ENCODE measurements around the gene DNASE2.
"Not testable (repeated sequence)": the region's sequence is repeated elsewhere in the genome, so short reads cannot be mapped to it uniquely, and the experiment has no call there.

The DNASE2 gene

DNA sequence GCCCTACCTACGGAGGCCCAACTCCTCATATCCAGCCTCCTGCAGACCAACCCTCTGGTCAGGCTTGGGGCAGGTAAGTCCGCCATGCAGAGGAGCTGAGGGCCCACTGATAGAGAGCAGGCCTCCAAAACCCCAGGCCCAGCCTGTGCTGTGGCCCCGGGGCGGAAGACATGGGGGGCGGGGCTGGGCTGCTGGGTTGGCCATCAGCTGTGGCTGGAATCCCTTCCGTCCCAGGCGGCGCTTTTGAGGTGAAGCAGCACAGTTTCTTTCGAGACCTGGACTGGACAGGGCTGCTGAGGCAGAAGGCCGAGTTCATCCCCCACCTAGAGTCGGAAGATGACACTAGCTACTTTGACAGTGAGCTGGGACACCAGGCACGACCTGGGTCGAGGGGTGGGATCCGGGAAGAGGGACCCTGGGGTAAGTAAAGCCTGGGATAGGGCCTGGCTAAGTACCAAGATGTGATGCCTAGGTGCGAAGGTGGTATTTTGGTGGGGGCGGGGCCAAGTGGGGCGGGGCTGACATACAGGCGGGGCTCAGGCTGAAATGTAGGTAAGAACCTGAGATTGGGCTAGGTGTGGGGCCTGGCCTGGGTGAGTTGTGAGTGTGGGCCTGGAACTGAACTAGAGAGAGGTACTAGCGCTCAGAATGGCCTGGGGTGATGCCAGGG is 15.4 kb downstream of the DNASE2 start:
- Mint-ChIP-seq H3K36me3 (ENCODE audit: insufficient read depth) (no peaks in the 10 kb centered on the region), H3K27ac (ENCODE audit: low read depth) (no peak overlapping the region), H3K27me3 (peaks cover 20% of the 10 kb centered on the region), H3K9me3 (no peaks in the 10 kb centered on the region), H3K4me3 (peak overlapping the region; percentile 62), H3K4me1 (peaks cover 10% of the 10 kb centered on the region)
- DNase-seq (ENCODE audit: low spot score in 2 of 2) (no peak), ATAC-seq (replicated peaks; ENCODE audit: extremely low read depth, poor library complexity, severe bottlenecking) (no peak)

GRCh38 chr19:12864721-12865715 is 16.2 kb downstream of the DNASE2 start:
- no peak overlapping the region for H3K27ac Mint-ChIP-seq (ENCODE audit: low read depth)
- no peak overlapping the region for H3K4me3 Mint-ChIP-seq
- no peak for DNase-seq (ENCODE audit: low spot score in 2 of 2)
- H3K9me3 Mint-ChIP-seq, result no peaks in the 10 kb centered on the region
- H3K4me1 Mint-ChIP-seq, result peaks cover 10% of the 10 kb centered on the region
- ATAC-seq (replicated peaks; ENCODE audit: extremely low read depth, poor library complexity, severe bottlenecking), result no peak
- peaks cover 20% of the 10 kb centered on the region for H3K27me3 Mint-ChIP-seq
- H3K36me3 Mint-ChIP-seq (ENCODE audit: insufficient read depth), result no peaks in the 10 kb centered on the region

GRCh38 chr19:12864143-12864542 is 17.1 kb downstream of the DNASE2 start:
- H3K4me3 Mint-ChIP-seq, result no peak overlapping the region

DNA sequence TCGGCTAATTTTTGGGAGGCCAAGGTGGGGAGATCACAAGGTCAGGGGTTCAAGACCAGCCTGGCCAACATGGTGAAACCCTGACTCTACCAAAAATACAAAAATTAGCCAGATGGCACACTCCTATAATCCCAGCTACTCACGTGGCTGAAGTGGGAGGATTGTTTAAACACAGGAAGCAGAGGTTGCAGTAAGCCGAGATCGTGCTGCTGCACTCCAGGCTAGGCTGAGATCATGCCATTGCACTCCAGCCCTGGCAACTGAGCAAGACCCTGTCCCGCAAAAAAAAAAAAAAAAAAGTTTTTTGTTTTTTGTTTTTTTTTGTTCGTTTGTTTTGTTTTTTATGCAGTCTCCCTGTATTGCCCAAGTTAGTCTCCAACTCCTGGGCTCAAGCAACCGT is 21.7 kb downstream of the DNASE2 start:
- no peak for ATAC-seq (replicated peaks; ENCODE audit: extremely low read depth, poor library complexity, severe bottlenecking)
- no peaks in the 10 kb centered on the region for H3K9me3 Mint-ChIP-seq
- H3K27me3 Mint-ChIP-seq, result no peaks in the 10 kb centered on the region
- H3K27ac Mint-ChIP-seq (ENCODE audit: low read depth), result no peak overlapping the region
- no peaks in the 10 kb centered on the region for H3K4me1 Mint-ChIP-seq
- H3K36me3 Mint-ChIP-seq (ENCODE audit: insufficient read depth), result no peaks in the 10 kb centered on the region
- no peak for DNase-seq (ENCODE audit: low spot score in 2 of 2)
- H3K4me3 Mint-ChIP-seq, result no peak overlapping the region

More at GRCh38 chr19:12864143-12864542, 17.1 kb downstream of the DNASE2 start:
- Mint-ChIP-seq H3K27me3 (peaks cover 20% of the 10 kb centered on the region), H3K27ac (ENCODE audit: low read depth) (no peak overlapping the region), H3K9me3 (no peaks in the 10 kb centered on the region), H3K4me1 (peaks cover 10% of the 10 kb centered on the region), H3K36me3 (ENCODE audit: insufficient read depth) (no peaks in the 10 kb centered on the region)
- DNase-seq (ENCODE audit: low spot score in 2 of 2) (no peak), ATAC-seq (replicated peaks; ENCODE audit: extremely low read depth, poor library complexity, severe bottlenecking) (no peak)

GRCh38 chr19:12858041-12858928 is 23.0 kb downstream of the DNASE2 start:
- Mint-ChIP-seq H3K36me3 (ENCODE audit: insufficient read depth) (no peaks in the 10 kb centered on the region), H3K4me3 (no peak overlapping the region), H3K9me3 (no peaks in the 10 kb centered on the region), H3K27ac (ENCODE audit: low read depth) (no peak overlapping the region), H3K27me3 (no peaks in the 10 kb centered on the region), H3K4me1 (no peaks in the 10 kb centered on the region)
- DNase-seq (ENCODE audit: low spot score in 2 of 2) (no peak), ATAC-seq (replicated peaks; ENCODE audit: extremely low read depth, poor library complexity, severe bottlenecking) (no peak)

DNA sequence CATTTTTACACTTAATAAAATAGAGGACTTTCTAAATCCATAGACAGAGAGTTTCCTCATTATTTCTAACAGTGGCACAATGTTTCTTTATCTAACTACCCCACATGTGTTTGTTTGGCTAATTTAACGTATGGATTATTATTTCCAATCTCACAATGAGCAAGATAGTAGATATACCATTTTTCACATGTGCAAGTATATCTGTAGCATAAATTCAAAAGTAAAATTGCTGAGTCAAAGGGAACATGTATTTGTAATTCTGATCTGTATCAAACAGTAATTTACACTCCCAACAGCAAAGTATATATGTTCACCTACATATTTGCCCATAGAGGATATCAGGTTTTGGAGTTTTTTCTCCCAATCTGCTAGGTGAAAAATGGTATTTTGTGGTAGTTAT is 24.6 kb downstream of the DNASE2 start:
- H3K4me1 Mint-ChIP-seq, result no peaks in the 10 kb centered on the region
- ATAC-seq (replicated peaks; ENCODE audit: extremely low read depth, poor library complexity, severe bottlenecking), result no peak
- H3K9me3 Mint-ChIP-seq, result no peaks in the 10 kb centered on the region
- DNase-seq (ENCODE audit: low spot score in 2 of 2), result no peak
- no peaks in the 10 kb centered on the region for H3K27me3 Mint-ChIP-seq
- no peak overlapping the region for H3K4me3 Mint-ChIP-seq
- no peak overlapping the region for H3K27ac Mint-ChIP-seq (ENCODE audit: low read depth)
- H3K36me3 Mint-ChIP-seq (ENCODE audit: insufficient read depth), result no peaks in the 10 kb centered on the region

- H3K27ac Mint-ChIP-seq (ENCODE audit: low read depth), result peak overlapping the region; percentile 39
- DNase-seq (ENCODE audit: low spot score in 2 of 2) (peak; percentile 65 to 88), ATAC-seq (replicated peaks; ENCODE audit: extremely low read depth, poor library complexity, severe bottlenecking) (peak; percentile 75)
- no peak overlapping the region for H3K4me3 Mint-ChIP-seq
- H3K4me1 Mint-ChIP-seq, result peaks cover 8% of the 10 kb centered on the region
- no peaks in the 10 kb centered on the region for H3K36me3 Mint-ChIP-seq (ENCODE audit: insufficient read depth)
- H3K9me3 Mint-ChIP-seq, result no peaks in the 10 kb centered on the region
- peaks cover 30% of the 10 kb centered on the region for H3K27me3 Mint-ChIP-seq
These were observed 33.8 kb downstream of the DNASE2 start for GRCh38 chr19:12847159-12848139.

DNA sequence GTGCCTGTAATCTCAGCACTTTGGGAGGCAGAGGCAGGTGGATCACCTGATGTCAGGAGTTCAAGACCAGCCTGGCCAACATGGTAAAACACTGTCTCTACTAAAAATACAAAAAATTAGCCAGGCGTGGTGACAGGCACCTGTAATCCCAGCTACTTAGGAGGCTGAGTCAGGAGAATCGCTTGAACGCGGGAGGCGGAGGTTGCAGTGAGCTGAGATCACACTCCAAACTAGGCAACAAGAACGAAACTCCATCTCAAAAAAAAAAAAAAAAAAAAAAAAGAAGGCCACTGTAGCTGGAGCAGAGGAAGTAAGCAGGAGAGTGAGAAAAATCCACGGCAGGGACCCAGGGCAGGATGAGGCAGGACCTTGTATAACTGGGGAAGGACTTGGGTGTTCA is 34.6 kb downstream of the DNASE2 start:
- not testable (repeated sequence) for H3K4me1 Mint-ChIP-seq; H3K4me3 Mint-ChIP-seq; H3K9me3 Mint-ChIP-seq; DNase-seq (ENCODE audit: low spot score in 2 of 2); H3K27ac Mint-ChIP-seq (ENCODE audit: low read depth); ATAC-seq (replicated peaks; ENCODE audit: extremely low read depth, poor library complexity, severe bottlenecking); H3K36me3 Mint-ChIP-seq (ENCODE audit: insufficient read depth)
- H3K27me3 Mint-ChIP-seq, result peaks cover 38% of the 10 kb centered on the region

GRCh38 chr19:12843999-12844732 is 37.1 kb downstream of the DNASE2 start:
- Mint-ChIP-seq H3K4me1 (peaks cover 12% of the 10 kb centered on the region), H3K27me3 (peaks cover 63% of the 10 kb centered on the region), H3K4me3 (no peak overlapping the region), H3K9me3 (no peaks in the 10 kb centered on the region), H3K27ac (ENCODE audit: low read depth) (no peak overlapping the region), H3K36me3 (ENCODE audit: insufficient read depth) (peaks cover 5% of the 10 kb centered on the region)
- DNase-seq (ENCODE audit: low spot score in 2 of 2) (no peak), ATAC-seq (replicated peaks; ENCODE audit: extremely low read depth, poor library complexity, severe bottlenecking) (no peak)

DNA sequence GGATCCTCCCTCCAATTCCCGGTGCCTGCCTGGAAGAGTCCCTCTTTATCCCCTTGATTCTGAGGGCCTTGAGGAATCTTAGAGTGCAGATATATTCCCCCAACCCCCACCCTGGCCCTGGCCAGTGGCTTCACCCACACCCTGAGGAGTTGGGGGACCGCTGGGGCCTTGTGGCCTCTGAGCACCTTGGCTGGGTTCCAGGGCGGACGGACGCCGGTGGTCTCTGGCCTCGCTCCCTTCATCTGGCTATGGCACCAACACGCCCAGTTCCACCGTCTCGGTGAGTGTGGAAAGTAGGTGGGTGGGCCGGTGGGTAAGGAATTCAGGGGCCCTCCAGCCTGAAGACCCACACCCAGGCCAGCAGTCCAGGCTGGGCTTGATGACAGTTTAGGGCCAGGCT is 37.9 kb downstream of the DNASE2 start:
- Mint-ChIP-seq H3K36me3 (ENCODE audit: insufficient read depth) (peaks cover 6% of the 10 kb centered on the region), H3K4me1 (peaks cover 16% of the 10 kb centered on the region), H3K9me3 (no peaks in the 10 kb centered on the region), H3K27ac (ENCODE audit: low read depth) (no peak overlapping the region), H3K27me3 (peaks cover 68% of the 10 kb centered on the region), H3K4me3 (no peak overlapping the region)
- ATAC-seq (replicated peaks; ENCODE audit: extremely low read depth, poor library complexity, severe bottlenecking) (no peak), DNase-seq (ENCODE audit: low spot score in 2 of 2) (no peak)

- Mint-ChIP-seq H3K9me3 (no peaks in the 10 kb centered on the region), H3K36me3 (ENCODE audit: insufficient read depth) (peaks cover 6% of the 10 kb centered on the region), H3K27me3 (peaks cover 73% of the 10 kb centered on the region), H3K27ac (ENCODE audit: low read depth) (no peak overlapping the region), H3K4me3 (no peak overlapping the region), H3K4me1 (peaks cover 13% of the 10 kb centered on the region)
- ATAC-seq (replicated peaks; ENCODE audit: extremely low read depth, poor library complexity, severe bottlenecking), result no peak
- DNase-seq (ENCODE audit: low spot score in 2 of 2), result no peak
These were observed 38.7 kb downstream of the DNASE2 start for GRCh38 chr19:12842511-12842910.

All from central memory CD8-positive, alpha-beta T cell (primary cell).